Vagina (tissue), 2 donors: Measurements from ENCODE around the gene ABL1. TPM values are rescaled to one million over a fixed set of nuclear protein-coding genes. Genes with fewer than 3 reads are reported as not detected.
"Not testable (repeated sequence)": the region's sequence is repeated elsewhere in the genome, so short reads cannot be mapped to it uniquely, and the experiment has no call there.

Experiments
- DNase-seq, 2 donors: peaks; one replicate each; pipeline ENCODE4 v3.0.0-alpha.2; 2017; ENCODE audit errors: extremely low spot score in 2 of 2
- H3K27ac ChIP-seq: fragments of 200-600 bp; sonication (generic); one replicate; pipeline ENCODE4 v1.5.1; 2019
- H3K27me3 ChIP-seq: fragments of 200-600 bp; sonication (generic); one replicate; pipeline ENCODE4 v1.5.1; 2019
- H3K36me3 ChIP-seq, 2 donors: fragments of 200-600 bp; sonication (generic); one replicate each; pipeline ENCODE4 v1.5.1; 2017 to 2019
- H3K4me1 ChIP-seq: fragments of 200-600 bp; sonication (generic); one replicate; pipeline ENCODE4 v1.5.1; 2019
- H3K4me3 ChIP-seq, 2 donors: fragments of 200-600 bp; sonication (generic); 1 replicate in 1 of 2; 2 replicates in 1 of 2; pipeline ENCODE4 v1.5.1; 2016 to 2019
- H3K9me3 ChIP-seq: fragments of 200-600 bp; sonication (generic); one replicate; pipeline ENCODE4 v1.5.1; 2019
- POLR2A ChIP-seq, 2 donors: fragments of 450-650 bp; IDR thresholded peaks; one replicate each; pipeline ENCODE4 v1.6.1; 2017; ENCODE audit warnings: antibody characterized with exemption in 2 of 2, mild to moderate bottlenecking in 2 of 2, moderate library complexity in 2 of 2
- POLR2AphosphoS5 ChIP-seq, 2 donors: sonication (generic); formaldehyde crosslinking; IDR thresholded peaks; one replicate each; pipeline ENCODE4 v1.9.0; 2017; ENCODE audit warnings: antibody characterized with exemption in 2 of 2, mild to moderate bottlenecking in 2 of 2, low read depth in 1 of 2; ENCODE audit not compliant: insufficient read depth in 1 of 2
- intact Hi-C: fragments of 100-400 bp; cut with DNase I; formaldehyde crosslinking; loops from one replicate; pipeline ENCODE4 v1.15.1; 2023
- total RNA-seq: library from RNA; depleted of rRNA; stranded (reverse); fragments of >200 nt; gene quantifications from one replicate; pipeline ENCODE4 v1.2.3, GENCODE V29; 2016
- TF ChIP-seq, protein P1 (sequence below), 3 experiments: fragments of 450-650 bp in 2 of 3; fragments of 200-600 bp in 1 of 3; sonication (generic) in 1 of 3; IDR thresholded peaks; one replicate each; pipeline ENCODE4 v1.5.1; 2017 to 2019; ENCODE audit warnings: antibody characterized with exemption in 3 of 3, mild to moderate bottlenecking in 2 of 3, moderate library complexity in 2 of 3

ABL1 gene
- total RNA-seq, 1 donor from 2014 or later, result 68.5 TPM

DNA sequence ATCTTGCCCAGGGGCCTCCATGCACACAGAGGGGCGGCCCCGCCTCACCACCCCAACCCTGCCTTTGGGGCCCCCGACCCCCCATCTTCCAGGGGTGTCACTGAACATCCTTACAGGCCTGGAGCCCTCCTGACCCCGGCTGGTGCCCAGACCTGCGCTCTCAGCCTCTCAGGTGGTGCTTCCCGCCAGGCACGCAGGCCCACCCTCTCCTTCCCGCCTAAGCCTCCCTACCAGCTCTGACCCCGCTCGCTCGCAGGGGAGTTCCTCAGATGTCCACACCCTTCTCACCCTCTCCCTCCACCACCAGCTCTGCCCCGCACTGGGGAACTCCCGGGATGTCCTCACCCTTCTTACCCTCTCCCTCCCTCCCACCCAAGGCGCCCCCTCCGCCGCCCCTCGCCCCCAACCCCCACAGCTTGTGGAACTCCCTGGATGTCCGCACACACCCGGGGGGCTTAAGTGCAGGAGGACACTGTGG lies 73.9 kb downstream of the ABL1 start:
- intact Hi-C loops, result no loop called here
- no peak for DNase-seq
- no peaks in the 10 kb centered on the region for H3K36me3 ChIP-seq

GRCh38 chr9:130910041-130910440 lies 75.0 kb downstream of the ABL1 start:
- H3K4me3 ChIP-seq, DNase-seq, H3K36me3 ChIP-seq, intact Hi-C loops, H3K9me3 ChIP-seq, H3K4me1 ChIP-seq, H3K27ac ChIP-seq, H3K27me3 ChIP-seq: not testable (repeated sequence)

More for the DNA sequence above, 73.9 kb downstream of the ABL1 start:
- Histone ChIP-seq H3K27ac (no peak overlapping the region), H3K4me1 (peaks cover 7% of the 10 kb centered on the region), H3K27me3 (no peaks in the 10 kb centered on the region), H3K4me3 (no peak overlapping the region), H3K9me3 (no peaks in the 10 kb centered on the region)
- TF ChIP-seq, protein P1, sequence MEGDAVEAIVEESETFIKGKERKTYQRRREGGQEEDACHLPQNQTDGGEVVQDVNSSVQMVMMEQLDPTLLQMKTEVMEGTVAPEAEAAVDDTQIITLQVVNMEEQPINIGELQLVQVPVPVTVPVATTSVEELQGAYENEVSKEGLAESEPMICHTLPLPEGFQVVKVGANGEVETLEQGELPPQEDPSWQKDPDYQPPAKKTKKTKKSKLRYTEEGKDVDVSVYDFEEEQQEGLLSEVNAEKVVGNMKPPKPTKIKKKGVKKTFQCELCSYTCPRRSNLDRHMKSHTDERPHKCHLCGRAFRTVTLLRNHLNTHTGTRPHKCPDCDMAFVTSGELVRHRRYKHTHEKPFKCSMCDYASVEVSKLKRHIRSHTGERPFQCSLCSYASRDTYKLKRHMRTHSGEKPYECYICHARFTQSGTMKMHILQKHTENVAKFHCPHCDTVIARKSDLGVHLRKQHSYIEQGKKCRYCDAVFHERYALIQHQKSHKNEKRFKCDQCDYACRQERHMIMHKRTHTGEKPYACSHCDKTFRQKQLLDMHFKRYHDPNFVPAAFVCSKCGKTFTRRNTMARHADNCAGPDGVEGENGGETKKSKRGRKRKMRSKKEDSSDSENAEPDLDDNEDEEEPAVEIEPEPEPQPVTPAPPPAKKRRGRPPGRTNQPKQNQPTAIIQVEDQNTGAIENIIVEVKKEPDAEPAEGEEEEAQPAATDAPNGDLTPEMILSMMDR (IDR thresholded peaks at IDR 0.05), result no peak
- TF ChIP-seq POLR2A (IDR thresholded peaks at IDR 0.05) (no peak), POLR2AphosphoS5 (IDR thresholded peaks at IDR 0.05; ENCODE audit: insufficient read depth in 1 of 2, low read depth in 1 of 2) (no peak)

DNA sequence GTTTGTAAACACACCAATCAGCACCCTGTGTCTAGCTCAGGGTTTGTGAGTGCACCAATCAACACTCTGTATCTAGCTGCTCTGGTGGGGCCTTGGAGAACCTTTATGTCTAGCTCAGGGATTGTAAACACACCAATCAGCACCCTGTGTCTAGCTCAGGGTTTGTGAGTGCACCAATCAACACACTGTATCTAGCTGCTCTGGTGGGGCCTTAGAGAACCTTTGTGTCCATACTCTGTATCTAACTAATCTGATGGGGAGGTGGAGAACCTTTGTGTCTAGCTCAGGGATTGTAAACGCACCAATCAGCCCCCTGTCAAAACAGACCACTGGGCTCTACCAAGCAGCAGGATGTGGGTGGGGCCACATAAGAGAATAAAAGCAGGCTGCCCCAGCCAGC lies 75.6 kb downstream of the ABL1 start:
- H3K27me3 ChIP-seq, H3K27ac ChIP-seq, H3K4me1 ChIP-seq, H3K4me3 ChIP-seq, H3K36me3 ChIP-seq, DNase-seq, H3K9me3 ChIP-seq, intact Hi-C loops: not testable (repeated sequence)

DNA sequence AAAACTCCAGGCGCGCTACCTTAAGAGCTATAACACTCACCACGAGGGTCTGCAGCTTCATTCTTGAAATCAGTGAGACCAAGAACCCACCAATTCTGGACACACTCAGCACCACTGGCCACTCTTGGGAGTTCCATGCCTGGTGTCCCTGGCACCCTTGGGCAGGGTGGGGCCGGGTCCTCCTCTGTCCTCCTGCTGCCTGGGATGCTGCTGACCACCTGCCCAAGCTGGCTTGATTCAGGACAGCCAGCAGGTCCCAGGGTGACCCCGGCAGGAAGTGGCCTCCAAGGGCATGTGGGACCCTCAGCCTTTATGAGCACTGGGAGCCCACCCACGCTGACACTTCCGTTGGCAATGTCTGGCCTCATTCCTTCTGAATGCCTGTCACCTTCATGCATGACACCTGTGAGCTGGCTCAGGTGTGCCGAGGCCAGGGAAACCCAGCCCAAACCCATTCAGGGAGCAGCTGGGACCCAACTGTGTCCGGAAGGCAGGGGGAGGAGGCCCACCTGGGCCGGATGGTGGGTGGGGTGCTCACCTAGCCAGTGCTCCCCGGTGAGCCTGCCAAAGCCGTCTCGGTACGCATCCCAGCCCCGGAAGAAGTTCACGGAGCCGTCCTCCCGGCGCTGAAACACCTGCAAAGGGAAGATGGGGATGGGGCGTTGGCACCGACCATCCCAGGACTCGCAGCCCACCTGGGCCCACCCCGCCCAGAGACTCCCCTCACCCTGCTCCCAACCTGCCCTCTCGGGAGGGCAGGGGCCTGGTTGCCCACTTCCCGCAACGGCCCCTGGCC lies 76.4 kb downstream of the ABL1 start:
- no peak for DNase-seq
- Histone ChIP-seq H3K4me3 (no peak overlapping the region), H3K4me1 (peaks cover 7% of the 10 kb centered on the region), H3K27me3 (no peaks in the 10 kb centered on the region), H3K36me3 (no peaks in the 10 kb centered on the region), H3K9me3 (no peaks in the 10 kb centered on the region), H3K27ac (no peak overlapping the region)
- TF ChIP-seq POLR2AphosphoS5 (IDR thresholded peaks at IDR 0.05; ENCODE audit: insufficient read depth in 1 of 2, low read depth in 1 of 2) (no peak), POLR2A (IDR thresholded peaks at IDR 0.05) (no peak)
- TF ChIP-seq, protein P1 (IDR thresholded peaks at IDR 0.05), result no peak
- intact Hi-C loops, result no loop called here

DNA sequence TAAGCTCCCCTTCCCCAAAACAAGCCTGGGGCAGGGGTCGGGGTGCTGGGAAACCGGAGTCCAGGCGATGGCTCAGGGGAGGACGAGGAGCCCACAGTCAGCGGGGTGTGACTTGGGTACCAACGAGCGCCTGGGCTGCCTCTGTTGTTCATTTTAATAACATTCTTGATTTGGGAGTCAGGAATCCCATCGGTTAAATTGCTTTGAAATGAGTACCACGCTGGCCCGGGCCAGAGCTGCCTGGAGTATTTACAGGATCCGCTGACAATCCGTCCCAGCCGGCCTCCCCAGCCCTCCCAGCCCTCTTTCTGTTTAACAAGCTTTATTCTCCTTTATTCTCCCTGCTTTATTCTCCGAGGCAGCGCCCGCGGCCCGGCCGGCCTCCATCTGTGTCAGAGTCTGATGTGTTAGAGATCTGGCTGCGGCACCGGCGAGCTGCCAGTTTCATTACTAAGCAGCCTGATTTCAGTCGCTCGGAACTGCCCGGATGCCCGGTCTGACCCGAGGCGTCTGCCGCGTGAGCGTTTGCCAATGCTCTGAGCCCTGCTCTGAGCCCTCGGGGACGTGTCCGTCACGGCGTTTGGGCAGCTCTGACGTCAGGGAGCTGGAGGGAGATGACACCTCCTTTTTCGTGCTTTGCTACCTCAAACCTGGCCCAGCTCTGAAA lies 78.0 kb downstream of the ABL1 start:
- Histone ChIP-seq H3K4me3 (peak overlapping the region; percentile 19 to 36), H3K27me3 (no peaks in the 10 kb centered on the region), H3K4me1 (peaks cover 7% of the 10 kb centered on the region), H3K9me3 (no peaks in the 10 kb centered on the region), H3K27ac (no peak overlapping the region), H3K36me3 (no peaks in the 10 kb centered on the region)
- intact Hi-C loops, result no loop called here
- DNase-seq, result no peak
- TF ChIP-seq, protein P1 (IDR thresholded peaks at IDR 0.05), result no peak
- TF ChIP-seq POLR2AphosphoS5 (IDR thresholded peaks at IDR 0.05; ENCODE audit: insufficient read depth in 1 of 2, low read depth in 1 of 2), result peak in 1 of 2 donors; percentile 27
- no peak for TF ChIP-seq POLR2A (IDR thresholded peaks at IDR 0.05)
